Amygdala (tissue), 56 donors: Measurements from ENCODE around the gene CEP128.
A peak's percentile ranks its signal among the peaks of the same experiment; 100 is the strongest.

ENCODE experiments used
- DNase-seq, 56 donors: peaks; one replicate each; lab custom pipeline; 2025; lab: John Stamatoyannopoulos, UW

CEP128 gene

DNA sequence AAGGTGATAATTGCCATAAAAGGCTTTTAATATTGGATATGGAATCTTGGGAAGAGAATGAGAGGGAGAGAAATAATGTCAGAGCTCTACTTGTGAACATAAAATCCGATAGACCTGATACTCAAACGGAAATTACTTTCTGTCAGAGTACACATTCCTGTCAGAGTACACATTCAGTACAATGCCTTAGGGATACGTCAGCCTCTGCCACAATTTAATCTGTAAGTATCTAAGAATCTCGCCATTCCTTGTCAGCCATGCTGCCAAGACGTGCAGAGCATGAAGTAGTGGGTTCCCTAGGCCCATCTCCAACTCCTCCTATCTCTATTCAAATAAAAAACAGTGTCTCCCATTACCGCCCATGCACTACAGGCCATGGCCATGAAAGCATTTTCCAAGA lies 242.6 kb downstream of the CEP128 start:
- DNase-seq: no peak

DNA sequence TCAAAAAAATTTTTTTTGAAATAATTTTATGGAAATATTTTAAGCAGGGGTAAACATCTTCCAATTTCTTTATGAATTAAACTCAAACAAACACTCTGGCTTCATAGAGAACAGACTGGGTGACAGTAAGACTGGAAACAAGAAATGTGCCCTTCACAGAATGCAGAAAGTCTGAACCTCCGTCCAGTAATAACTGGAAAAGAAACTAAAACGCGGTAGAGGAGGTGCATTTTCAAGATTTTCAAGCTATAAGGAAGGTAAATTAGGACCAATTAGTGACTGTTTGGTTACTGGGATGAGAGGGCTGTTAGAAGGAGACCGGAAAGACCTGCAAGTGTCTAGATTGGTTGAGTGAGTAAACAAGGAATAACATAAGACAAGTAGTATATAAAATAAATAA lies 245.7 kb downstream of the CEP128 start:
- no peak for DNase-seq

DNA sequence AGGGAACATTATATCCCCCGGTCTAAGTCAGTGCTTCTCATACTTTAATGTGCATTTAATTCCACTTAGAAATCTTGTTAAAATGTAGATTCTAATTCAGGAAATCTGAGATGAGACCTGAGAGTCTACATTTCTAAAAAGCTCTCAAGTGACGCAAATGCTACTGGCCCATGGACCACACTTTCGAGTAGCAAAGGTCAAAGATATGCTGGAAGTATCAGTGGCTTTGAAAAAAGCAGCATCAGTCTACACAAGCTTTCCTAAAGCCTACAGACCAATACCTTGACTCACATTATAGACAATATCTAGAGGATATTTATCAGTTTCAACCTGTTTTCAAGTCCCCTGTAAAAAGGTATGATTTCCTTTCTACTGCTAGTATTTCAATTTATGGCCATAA lies 248.6 kb downstream of the CEP128 start:
- DNase-seq: no peak

DNA sequence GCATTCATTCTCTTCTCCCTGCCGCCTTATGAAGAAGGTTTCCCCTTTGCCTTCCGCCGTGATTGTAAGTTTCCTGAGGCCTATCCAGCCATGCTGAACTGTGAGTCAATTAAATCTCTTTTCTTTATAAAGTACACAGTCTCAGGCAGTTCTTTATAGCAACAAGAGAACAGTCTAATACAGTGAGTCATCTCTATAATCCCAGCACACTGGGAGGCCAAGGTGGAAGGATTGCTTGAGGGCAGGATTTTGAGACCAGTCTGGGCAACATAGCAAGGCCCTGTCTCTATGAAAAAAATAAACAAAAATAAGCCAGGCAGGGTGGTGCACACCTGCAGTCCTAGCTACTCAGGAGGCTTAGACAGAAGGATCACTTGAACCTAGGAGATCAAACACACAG lies 259.9 kb downstream of the CEP128 start:
- DNase-seq: no peak

DNA sequence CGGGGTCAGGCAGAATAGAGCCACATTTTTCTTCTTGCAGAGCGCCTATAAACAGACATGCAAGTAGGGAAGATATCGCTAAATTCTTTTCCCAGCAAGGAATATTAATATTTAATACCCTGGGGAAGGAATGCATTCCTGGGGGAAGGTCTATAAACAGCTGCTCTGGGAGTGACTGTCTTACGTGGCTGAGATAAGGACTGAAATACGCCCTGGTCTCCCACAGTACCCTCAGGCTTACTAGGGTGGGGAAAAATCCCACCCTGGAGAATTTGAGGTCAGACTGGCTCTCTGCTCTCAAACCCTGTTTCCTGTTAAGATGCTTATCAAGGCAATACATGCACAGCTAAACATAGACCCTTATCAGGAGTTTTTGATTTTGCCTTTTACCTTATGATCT lies 262.3 kb downstream of the CEP128 start:
- no peak for DNase-seq

DNA sequence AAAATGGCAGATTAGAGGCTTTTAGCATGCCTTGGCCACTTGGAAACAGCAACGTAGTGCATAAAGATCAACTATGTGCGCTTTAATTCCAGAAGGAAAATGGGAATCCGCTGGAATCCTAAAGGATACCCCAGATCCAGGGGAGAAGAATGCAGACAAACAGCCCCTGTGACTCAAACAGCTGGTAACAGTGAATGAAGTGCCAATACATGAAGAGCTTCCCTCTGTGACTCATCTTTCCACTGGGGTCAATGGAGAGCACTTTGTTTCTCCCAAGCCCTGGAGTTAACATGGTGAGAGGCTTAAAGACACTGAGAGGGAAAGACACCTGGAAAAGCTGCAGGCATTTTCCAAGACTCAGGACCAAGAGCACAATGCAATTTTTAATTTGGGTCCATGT lies 263.1 kb downstream of the CEP128 start:
- no peak for DNase-seq

DNA sequence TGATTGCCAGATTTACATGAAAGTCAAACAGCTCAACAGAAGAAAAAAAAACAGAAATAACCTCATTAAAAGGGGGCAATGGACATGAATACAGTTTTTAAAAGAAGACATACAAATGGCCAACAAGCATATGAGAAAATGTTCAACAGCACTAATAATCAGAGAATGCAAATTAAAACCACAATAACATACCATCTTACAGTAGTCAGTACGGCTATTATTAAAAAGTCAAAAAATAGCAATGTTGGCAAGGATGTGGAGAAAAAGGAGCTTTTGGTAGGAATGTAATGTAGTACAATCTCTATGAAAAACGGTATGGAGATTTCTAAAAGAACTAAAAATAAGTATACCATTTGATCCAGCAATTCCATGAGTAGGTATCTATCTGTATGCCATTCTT lies 272.1 kb downstream of the CEP128 start:
- DNase-seq: no peak

DNA sequence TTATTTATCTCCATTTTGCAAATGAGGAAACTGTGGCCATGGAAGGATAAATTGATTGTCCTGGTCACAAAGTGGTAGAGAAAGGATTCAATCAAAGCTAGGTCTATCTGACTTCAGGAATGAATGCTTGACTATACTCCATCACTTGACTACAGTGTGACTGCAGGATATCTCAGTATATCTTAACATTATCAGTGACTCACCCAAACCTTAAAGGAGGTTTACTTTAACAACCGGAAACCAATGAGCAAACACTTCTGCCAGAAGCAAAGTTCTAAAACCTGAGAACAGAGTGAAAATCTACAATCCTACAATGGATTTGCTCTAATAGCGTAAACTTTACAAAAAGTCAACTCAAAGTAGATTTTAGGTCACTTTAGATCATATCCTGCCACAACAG lies 277.0 kb downstream of the CEP128 start:
- no peak for DNase-seq

DNA sequence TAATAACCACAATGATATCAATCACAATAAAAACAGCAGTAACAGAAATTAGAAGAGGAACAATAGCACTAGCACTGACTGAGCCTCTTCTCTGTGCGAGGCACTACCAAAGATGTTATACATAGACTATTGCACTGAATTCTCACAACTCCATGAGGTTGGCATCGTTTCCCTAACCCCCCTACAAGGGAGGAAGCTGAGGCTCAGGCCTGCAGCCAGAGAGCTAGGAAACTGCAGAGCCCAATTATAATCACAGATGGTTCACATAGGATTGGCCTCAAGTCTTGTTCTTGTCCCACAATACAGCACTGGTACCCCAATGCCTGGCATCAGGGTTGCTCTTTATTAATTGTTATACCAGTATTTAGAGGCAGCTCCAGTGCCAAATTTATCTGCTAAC lies 278.0 kb downstream of the CEP128 start:
- no peak for DNase-seq

DNA sequence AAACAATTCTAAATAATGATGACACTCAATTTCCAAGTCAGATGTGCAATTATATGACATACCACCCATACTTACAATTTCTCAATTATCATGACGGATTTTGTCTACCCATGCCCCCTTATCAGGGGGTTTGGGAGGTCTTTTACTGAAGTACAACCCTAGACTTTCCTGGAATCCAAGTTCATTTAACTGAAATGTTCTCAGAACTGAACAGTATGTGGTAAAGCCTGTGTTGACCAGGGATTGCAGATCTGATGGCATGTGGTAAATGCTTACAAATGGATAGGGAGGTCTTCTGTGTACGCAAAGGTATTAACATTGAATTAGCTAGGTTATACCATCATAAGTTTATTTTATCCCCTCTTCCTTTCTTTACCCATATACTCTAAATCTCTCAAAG lies 281.8 kb downstream of the CEP128 start:
- no peak for DNase-seq

DNA sequence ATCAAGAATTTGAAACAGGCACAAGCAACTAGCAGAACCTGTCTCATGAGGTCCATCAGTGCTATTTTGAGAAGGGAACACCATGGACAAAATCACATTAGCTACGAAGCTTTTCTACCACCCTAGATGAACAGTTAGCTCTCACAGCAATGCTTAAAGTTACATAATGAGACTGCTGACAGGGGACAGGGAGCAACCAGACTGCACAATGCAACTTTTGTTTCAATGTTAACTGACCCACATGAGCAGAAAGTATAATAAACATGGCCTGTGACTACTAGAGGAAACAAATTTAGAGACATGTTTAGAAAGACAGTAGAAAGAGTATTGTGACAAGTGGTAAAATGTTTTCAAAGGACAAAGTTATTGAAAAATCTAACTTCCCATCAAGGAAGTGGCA lies 282.8 kb downstream of the CEP128 start:
- DNase-seq: peak in 9 of 56 donors; percentile 1 to 15 (median 5)

DNA sequence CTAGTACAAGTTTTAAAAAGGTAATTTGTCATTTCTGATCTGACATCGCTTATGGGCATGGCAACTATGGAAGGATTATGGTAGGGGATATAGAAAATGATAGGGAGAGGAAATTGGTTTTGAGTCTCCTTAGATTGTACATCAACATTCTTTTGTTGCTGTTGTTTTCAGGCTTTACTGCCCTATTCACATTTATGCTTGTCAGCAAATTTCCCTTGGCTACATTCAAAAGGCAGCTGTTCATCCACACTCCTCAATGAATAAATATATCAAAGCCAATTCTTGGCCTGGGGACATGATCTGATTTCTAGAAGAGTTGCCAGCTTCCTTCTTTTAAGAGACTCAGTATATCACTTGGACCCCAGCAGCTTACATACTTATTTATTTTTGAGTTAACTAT lies 283.4 kb downstream of the CEP128 start:
- DNase-seq: no peak

DNA sequence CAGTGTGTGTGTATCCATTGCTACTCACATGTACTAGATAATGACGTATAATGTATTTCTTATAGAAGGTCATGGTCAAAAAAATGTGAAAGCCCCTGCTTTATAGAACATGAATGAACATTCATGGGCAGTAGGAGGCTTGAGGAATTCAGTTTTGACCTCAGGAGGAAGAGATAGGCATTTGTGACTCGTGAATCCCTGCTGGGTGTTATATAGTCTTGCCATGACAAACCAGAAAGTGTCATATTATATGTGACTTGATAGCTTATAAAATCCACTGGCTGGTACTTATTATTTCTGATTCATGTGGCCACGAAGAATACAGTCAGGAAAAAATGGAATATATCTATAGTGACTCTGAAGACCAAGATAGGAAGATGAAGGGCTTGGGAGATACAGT lies 287.6 kb downstream of the CEP128 start:
- no peak for DNase-seq

DNA sequence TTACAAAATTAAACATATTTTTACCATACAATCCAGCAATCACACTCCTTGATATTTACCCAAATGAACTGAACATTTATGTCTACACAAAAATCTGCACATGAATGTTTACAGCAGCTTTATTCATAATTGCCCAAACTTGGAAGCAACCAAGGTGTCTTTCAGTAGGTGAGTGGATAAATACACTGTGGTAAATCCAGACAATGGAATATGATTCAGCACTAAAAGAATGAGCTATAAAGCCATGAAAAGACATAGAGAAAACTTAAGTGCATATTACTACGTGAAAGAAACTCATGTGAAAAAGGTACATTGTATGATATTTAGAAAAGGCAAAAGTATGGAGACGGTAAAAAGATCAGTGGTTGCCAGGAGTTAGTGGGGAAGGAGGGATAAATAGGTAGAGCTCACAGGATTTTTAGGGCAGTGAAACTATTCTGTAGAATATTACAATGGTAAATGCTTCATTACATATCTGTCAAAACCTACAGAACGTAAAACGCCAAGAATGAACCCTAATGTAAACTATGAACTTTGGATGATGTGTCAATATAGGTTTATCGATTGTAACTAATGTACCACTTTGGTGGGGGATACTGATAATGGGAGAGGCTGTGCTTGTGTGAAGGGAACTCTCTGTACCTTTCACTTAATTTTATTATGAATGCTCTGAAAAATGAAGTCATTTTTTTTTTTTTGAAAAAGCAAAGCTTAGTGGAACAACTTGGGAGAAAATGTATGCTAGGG lies 295.7 kb downstream of the CEP128 start:
- no peak for DNase-seq

DNA sequence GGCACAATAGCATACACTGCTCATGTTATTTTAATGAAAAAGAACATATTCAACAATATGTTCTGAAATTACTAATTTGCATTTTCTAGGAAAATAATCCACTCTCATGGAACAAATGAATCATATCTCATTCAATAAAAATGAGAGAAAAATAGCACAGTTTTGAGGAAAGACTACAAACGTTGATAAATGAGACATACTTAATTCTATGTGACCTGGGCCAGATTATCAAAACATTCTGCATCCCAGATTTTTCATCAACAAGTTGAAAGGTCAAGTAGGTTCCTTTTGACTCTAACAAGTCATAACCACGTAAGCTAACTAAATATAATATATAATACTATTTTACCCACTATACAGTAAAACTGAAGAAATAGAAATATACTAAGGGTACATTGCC lies 296.7 kb downstream of the CEP128 start:
- DNase-seq: no peak

DNA sequence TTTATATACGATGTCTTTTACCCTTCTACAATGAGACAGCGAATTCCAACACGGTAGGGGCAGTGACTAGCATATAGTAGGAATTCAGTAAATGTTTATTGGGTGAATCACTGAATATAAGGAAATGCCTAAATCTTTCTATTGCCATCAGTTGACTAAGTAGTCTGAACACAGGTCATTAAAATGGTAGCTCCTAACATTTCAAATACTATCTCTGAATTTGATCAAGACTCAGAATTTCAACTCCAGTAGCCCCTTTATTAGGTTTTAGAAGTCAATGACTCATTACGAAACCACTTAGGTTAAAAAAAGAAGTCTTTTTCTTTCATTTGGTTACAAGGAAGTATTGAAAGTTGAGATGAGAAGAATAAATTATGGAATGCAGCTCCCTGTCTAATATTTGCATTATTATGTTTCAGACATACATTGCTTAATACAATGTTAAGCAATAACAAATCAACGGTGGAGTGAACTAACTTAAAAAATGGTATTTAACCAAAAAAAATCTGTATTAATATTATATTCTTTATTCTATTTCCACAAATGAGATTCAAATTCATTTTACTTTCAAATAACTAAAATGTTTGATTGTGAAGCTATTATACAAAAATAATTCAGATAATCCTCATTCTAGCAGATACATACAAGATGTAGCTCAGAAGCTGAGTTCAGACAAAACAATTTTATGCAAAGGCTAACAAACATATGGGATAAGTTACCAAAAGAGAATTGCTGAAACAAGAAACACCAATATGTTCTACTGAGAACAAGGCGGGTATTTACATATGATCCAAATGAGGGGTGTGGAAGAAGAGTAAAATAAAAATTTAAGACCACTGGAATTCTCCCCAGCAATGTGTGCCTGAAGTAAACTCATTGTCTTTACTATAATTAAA lies 302.7 kb downstream of the CEP128 start:
- no peak for DNase-seq

DNA sequence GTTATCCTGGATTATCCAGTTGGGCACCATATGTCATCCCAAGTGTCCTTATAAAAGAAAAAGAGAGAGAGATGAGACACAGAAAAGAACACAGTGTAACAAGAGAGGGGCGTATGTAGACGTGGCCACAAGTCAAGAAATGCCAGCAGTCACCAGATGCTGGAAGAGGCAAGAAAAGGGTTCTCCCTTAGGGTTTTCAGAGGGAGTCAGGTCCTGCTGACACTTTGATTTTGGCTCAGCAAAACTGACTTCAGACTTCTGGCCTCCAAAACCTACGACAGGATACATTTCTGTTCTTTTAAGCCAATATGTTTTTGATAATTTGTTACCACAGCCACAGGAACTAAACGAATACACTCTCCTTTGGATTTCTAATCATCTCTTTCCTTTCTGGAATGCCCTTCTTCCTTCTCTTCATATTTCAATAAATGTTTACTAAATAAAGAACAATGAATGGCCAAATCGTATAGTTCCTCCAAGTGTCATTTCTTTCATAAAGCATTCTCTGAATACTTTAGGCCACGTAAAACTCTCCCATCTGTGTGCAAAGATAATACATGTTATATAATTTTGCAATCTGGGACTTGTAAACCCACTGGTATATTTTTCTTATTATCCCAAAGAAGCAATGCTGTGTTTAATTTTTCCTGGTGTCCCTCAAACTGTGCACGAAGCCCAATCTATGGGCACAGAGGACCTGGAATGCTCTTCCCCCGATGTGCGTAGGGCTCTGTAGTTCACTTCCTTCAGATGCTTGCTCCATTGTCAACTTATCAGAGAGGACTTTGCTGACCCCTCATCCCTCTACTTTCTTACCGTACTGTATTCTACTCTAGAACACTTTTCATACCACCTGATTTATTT lies 303.6 kb downstream of the CEP128 start:
- DNase-seq: no peak

DNA sequence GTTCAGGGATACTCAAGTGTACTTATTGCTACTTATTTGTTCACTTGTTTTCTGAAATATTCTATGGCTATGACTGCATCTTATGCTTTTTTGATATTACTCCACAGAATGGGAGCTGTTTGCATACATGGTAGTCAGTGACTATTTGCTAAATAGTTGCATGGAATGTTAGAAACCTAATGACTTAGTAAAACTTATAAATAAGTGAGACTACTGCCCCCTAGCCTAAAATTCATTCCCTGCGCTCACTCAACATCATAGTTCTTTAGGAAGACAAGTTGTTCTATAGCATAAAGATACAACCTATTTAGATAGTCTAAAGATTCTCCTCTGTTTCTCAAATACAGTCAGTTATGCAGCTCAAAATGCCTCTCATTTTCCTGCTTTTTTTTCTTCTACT lies 305.5 kb downstream of the CEP128 start:
- DNase-seq: no peak

DNA sequence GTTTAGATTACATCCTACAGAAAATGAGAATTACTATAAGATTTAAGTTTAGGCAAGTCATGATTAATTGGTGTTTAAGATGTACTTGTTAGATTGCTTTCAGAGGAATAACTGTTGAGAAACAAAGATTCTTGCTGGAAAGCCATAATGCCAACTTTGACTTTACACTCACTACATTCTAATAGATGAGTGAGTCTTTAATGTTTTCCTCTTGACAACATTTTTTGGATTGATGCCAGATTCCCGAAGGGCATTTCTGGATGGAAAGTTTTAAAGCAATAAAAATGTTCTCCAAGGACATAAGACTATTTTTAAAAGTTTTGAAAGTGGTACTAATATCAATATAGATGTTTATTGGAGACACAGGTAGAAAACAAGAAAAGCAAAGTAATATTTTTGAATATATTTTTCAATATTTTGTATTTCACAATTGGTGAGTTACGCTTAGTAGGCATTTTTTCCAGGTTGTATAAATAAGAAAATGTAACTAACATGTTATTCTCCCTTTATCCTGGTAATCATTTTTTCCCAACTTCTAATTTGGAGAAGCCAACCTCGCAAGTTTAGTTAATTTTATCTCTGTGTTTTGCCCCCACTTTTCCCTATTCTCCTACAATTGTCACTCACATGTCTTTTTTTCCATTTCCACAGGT lies 307.3 kb downstream of the CEP128 start:
- DNase-seq: no peak

DNA sequence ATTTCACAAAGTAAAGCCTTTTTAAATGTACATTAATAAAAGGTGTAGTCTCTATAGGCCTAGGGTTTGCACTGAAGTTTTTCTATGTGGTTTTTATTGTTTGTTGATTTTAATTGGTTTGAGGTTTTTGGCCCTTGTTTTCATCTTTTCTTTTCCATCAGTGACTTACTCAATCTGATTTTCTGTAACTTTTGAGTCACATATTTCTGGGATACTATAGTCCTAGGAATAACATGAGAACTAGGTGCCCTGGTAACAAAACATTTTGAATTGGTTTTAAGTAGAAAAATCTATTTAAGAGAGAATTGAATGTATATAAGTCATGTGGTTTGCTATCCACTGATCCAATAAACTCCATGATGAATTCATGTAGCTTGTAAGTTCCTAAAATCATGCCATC lies 311.9 kb downstream of the CEP128 start:
- no peak for DNase-seq

DNA sequence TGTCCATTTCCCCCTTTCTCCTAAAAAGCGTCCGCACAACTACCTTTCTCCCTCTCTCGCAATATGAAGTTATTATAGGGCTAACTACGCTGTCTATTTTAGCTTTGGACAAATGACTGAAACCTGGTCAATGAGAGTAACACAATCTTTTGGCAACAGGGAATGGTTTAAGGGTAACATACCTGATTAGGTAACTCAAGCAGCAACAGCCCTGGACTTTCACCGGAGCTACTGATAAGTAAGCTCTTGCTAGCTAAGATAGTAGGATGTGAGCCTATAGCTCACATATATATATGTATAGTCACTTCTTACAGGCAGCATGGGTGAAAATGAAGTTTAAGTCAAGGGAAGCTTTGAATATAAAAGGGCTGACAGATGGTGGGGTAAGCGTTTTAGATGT lies 313.0 kb downstream of the CEP128 start:
- DNase-seq: no peak
